Mammary epithelial cell (primary cell): ENCODE measurements around the gene SEMA3A.

Source experiments
- EZH2 ChIP-seq: IDR thresholded peaks from 2 replicates; pipeline ENCODE4 v1.6.1; 2012; ENCODE audit warnings: low read length, inconsistent platforms, borderline replicate concordance
- TF ChIP-seq, protein P1 (sequence below), 2 donors: IDR thresholded peaks in 1 of 2; conservative IDR thresholded peaks in 1 of 2; 2 replicates each; pipeline ENCODE4 v1.5.1; 2011 to 2012; ENCODE audit warnings: inconsistent platforms in 2 of 2, low read length in 2 of 2, mild to moderate bottlenecking in 2 of 2, control low read depth in 1 of 2, low read depth in 1 of 2; ENCODE audit not compliant: insufficient read depth in 1 of 2; ENCODE audit errors: extremely low read depth in 1 of 2

DNA sequence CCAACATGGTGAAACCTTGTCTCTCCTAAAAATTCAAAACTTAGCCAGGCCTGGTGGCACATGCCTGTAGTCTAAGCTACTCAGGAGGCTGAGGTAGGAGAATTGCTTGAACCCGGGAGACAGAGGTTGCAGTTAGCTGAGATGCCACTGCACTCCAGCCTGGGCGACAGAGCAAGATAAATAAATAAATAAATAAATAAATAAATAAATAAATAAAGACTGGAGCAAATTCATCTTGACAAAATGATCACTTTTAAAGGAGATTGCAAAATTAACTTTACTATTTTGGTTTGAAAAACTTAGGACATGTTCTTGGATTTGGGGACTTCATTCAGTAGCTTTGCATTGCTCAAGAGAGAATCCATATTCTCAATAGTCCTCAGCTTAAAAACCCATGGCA is 137.0 kb downstream of the SEMA3A start:
- TF ChIP-seq, protein P1, sequence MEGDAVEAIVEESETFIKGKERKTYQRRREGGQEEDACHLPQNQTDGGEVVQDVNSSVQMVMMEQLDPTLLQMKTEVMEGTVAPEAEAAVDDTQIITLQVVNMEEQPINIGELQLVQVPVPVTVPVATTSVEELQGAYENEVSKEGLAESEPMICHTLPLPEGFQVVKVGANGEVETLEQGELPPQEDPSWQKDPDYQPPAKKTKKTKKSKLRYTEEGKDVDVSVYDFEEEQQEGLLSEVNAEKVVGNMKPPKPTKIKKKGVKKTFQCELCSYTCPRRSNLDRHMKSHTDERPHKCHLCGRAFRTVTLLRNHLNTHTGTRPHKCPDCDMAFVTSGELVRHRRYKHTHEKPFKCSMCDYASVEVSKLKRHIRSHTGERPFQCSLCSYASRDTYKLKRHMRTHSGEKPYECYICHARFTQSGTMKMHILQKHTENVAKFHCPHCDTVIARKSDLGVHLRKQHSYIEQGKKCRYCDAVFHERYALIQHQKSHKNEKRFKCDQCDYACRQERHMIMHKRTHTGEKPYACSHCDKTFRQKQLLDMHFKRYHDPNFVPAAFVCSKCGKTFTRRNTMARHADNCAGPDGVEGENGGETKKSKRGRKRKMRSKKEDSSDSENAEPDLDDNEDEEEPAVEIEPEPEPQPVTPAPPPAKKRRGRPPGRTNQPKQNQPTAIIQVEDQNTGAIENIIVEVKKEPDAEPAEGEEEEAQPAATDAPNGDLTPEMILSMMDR (conservative IDR thresholded peaks at IDR 0.05 in 1 of 2, IDR thresholded peaks at IDR 0.05 in 1 of 2; ENCODE audit: extremely low read depth in 1 of 2, insufficient read depth in 1 of 2, low read depth in 1 of 2, low read length in 2 of 2) = no peak
- no peak for TF ChIP-seq EZH2
